HG02623 (cell line): Measurements from ENCODE around the gene CRKL.

Source experiments
- ATAC-seq: cut with Tn5 transposase; IDR thresholded peaks from one replicate; pipeline ENCODE4 v1.9.1; 2021; ENCODE audit warnings: moderate library complexity; ENCODE audit not compliant: unreplicated experiment

Gene CRKL

GRCh38 chr22:20980523-20980922 lies 63.3 kb downstream of the CRKL start:
- ATAC-seq, result no peak

DNA sequence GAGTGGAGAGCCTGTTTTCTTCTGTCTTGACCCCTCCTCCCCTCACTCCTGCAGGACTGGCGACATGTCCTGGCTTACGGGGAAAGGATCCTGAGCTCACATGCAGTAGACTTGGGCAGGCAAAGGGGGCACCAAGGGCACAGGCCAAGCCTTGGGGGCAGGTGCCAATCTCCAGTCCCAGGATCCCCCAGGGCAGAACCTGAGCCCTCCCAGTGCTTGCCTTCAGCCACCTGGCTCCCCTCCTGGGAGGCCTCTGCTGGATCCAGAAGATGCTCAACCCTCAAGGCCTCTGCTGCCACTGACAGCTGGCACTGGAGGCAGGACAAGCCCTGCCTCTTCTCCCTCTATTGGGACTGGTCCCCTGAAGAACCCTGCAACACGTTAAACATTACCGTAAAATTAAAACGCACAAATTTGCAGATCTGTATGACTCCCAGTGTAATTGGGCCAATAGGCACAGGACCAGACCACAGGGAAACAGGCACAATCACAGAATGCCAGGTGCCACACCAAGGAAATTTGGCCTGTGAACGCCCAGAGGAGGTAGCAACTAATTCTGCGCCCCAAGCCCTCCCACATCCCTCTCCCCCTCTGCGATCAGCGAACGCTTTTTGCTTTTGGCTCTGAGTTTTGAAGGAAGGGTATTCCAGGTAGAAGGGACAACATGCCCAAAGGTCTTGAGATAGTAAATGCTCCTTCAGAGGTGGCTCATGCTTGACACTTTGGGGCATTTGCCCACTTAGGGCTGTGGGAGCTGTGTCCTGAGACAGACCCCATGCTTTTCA lies 63.9 kb downstream of the CRKL start:
- ATAC-seq, result no peak

- peak; percentile 76 for ATAC-seq
These were observed 64.8 kb downstream of the CRKL start, which contains the start of gene LZTR1 for GRCh38 chr22:20981787-20982562. Gene LZTR1, plus strand, starts transcription at chr22:20982297. Its CDS starts 75 bp downstream, at chr22:20982372.

DNA sequence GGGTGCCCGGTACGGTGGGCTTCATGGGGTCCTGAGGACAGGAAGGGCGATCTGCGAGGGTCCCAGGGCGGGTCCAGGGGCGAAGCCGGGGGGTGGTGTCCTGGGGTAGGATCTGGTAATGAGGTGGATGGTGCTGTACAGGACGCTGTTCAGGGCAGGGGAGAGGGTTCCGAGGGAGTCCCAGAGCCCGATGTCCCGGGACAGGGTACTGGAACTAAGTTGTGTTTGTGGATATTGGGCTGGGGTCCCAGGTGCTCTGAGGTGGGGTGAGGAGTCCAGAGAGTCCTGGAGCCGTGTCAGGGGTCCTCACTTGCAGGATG lies 65.3 kb downstream of the CRKL start:
- ATAC-seq, result peak; percentile 6

DNA sequence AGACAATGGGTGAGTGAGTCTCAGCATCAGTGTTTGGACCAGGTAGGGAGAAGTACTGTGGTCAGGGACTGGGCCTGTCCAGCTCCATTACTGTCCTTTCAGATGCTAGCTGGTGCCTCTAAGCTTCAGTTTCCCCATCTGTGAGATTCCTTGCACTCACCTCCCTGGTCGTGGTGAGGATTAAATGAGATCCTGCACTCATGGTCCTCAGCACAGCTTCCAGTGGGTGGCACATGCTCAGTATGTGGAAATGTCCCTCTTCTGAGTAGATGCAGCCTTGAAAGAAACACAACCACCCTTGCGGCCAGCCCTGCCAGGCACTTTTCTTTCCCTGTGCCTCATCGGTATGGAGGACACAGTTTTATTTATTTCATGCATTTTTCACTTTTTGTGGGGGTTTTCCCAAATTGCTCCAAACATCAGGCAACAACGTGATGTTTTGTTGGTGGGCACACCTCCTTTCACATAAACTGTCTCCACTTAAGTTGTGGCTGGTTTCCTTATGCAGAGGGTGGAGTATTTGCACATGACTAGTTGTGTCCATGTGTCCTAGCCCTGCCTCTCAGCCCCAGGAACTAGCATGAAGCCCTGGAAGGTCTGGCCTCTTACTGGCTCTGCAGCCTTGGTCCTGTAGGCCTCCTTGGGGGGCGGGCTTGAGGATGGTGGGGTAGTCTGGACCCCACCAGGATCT lies 66.0 kb downstream of the CRKL start:
- no peak for ATAC-seq

DNA sequence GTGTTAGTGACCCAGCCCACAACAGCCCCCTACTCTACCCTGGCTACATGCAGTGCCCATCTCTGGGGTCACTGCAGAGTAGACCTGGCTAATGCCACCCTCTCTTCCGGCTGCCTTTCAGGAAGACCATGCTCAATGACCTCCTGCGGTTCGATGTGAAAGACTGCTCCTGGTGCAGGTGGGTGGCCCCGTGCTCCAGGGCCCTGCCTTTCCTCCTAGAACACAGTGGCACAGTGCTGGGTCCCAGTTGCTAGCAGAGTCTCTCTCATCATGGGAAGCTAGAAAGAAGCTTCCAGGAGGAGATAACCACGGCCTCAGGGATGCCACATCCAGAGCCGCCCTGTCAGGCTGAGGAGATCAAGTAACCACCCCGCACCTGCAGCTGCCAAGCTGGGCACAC lies 68.5 kb downstream of the CRKL start:
- ATAC-seq, result no peak

- ATAC-seq, result no peak
These were observed 69.2 kb downstream of the CRKL start for GRCh38 chr22:20986365-20986764.

GRCh38 chr22:20987375-20987774 lies 70.2 kb downstream of the CRKL start:
- ATAC-seq, result no peak

- ATAC-seq, result no peak
These were observed 71.5 kb downstream of the CRKL start for GRCh38 chr22:20988573-20989322.

DNA sequence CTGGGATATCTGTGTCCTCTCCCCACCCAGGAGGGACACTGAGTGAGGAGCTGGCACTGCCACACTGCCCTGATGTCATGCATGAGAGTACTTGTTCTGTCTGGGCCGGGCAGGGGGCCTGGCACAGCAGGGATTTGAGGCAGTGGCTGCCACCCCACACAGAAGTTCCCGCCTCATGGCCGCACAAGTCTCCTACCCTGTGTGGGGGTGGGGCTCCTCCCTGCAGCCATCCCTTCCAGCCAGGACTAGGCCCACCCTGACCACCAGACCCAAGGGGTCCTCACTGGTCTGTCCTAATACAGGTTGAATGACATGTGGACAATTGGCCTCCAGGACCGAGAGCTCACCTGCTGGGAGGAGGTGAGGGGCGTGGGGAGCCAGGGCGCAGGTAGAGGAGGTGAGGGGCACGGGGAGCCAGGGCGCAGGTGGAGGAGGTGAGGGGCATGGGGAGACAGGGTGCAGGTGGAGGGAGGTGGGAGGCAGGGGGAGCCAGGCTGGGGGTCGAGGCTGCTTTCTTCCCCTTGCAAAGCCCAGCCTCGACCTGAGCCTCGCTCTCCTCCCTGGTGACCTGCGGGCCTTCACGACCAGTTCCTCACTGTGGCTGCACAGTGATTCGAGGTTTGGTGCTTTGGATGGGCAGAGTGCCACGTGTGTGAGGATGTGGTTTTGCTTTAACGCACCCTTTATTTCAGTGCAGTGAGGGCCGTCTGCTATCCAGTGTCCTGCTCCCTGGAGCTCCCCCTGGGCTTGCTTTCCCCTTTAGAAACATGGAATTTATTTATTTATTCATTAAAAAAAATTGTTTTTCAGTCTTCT lies 72.3 kb downstream of the CRKL start:
- no peak for ATAC-seq

DNA sequence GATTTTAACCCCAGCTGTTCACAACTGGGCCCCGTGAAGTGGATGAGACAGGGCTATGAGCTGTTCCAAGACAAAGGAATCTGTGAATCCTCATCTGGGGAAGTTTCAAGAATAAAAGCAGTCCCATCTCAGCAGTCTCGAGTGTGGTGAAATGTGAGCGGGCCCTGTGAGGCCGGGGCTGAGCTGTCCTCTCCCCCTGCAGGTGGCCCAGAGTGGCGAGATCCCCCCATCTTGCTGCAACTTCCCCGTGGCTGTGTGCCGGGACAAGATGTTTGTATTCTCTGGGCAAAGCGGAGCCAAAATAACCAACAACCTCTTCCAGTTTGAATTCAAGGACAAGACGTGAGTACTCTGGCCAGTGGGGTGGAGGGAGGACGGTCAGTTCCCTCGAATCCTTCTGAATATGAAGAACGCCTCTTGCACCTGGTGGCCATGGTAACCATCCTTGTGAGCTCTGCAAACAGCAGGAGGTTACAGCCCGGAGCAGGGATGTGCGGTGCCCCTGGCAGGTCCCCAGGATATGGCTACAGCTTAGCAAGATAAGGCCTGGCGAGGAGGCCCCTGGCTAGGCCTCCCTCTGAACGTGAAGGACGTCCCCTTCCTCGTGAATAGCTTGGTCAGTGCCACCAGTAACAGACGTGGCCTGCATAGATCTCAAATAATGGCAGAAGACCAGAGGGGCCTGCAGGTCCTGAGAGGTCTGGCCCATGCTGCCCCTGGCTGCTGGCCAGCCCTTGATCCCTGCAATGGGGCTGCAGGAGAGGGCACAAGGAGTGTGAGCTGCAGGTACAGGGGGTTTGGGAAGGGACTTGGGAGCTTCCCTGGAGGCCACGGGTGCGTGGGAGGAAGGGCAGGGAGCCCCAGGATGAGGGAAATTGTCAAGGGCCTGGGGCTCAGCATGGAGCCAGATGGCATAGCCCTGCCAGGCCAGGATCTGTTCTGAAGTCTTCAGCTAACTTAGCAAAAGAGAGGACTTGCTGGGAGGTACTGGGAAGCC lies 73.3 kb downstream of the CRKL start:
- no peak for ATAC-seq

GRCh38 chr22:20991252-20992055 lies 74.2 kb downstream of the CRKL start:
- no peak for ATAC-seq

DNA sequence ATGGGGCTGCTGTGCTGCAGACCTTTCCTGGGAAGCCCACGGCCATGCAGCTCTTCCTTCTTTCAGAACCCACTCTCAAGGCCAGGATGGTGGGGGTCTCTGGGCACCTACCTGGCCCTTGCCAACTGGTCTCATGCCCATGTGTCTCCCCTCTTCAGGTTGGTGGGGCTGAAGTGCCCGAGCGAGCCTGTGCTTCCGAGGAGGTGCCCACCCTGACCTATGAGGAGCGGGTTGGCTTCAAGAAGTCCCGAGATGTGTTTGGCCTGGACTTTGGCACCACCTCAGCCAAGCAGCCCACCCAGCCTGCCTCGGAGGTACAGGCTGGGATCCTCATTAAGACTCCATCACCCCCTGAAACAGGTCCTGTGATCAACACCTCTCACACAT lies 74.8 kb downstream of the CRKL start:
- no peak for ATAC-seq

GRCh38 chr22:20992456-20993303 lies 75.5 kb downstream of the CRKL start:
- no peak for ATAC-seq

DNA sequence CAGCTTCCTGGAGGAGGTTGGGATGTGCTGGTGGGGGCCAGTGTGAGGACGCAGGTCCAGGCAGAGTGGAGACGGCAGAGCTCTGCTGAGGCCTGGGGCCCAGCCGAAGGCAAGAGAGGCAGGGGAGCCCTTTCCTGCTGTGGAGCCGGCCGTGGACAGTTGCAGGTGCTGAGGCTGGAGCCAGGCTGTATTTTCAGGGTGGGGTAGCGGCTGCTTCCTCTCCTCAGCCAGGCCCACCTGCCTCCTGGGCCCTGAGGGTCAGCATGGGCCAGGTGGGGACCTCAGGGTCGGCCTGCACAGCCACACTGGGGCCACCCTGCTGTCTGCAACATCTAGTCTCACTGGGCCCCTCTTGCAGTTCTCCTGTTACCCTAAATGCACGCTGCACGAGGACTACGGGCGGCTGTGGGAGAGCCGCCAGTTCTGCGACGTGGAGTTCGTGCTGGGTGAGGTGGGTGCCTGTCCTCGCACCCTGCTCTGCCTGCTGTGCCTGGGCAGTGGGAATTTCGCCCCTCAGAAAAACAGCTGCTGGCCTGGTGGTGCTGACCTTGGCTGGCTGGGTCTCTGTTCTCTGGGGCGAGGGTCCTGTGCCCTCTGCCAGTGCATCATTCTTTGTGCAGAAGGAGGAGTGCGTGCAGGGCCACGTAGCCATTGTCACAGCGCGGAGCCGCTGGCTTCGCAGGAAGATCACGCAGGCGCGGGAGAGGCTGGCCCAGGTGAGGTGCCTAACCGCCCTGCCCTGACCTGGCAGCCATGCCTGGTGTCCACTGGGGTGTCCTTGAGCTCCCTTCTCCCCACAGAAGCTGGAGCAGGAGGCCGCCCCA lies 76.3 kb downstream of the CRKL start:
- no peak for ATAC-seq

DNA sequence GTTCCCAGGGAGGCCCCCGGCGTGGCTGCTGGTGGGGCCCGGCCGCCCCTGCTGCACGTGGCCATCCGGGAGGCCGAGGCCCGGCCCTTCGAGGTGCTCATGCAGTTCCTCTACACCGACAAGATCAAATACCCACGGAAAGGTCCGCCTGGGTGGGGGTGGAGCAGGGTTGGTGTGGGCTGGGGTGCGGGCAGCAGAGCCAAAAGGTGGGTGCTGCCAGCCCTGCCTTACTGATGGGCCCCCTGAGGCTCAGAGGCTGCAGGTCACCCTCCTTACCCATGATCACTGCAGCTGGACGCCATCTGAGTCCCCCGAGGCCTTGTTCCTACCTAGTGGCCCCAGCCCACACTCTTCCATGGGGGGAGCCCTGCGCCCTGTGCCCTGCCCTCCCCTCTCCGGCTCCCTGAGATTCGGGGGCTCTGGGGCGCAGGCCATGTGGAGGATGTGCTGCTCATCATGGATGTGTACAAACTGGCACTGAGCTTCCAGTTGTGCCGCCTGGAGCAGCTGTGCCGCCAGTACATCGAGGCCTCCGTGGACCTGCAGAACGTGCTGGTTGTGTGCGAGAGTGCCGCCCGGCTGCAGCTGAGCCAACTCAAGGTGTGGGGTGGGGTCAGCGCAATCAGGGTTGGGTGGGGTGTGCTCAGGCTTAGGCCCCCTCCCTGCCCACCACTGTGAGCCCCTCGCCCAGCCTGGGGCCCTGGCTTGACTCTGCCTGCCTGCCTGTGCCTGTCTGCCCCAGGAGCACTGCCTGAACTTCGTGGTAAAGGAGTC lies 77.1 kb downstream of the CRKL start:
- no peak for ATAC-seq
